HG02588 (cell line): ENCODE results near the gene C5.
"Not testable (repeated sequence)": the region's sequence is repeated elsewhere in the genome, so short reads cannot be mapped to it uniquely, and the experiment has no call there.

ENCODE experiments used
- ATAC-seq: cut with Tn5 transposase; IDR thresholded peaks from one replicate; pipeline ENCODE4 v1.9.1; 2021; ENCODE audit warnings: mild to moderate bottlenecking, moderate library complexity; ENCODE audit not compliant: unreplicated experiment

C5 gene

DNA sequence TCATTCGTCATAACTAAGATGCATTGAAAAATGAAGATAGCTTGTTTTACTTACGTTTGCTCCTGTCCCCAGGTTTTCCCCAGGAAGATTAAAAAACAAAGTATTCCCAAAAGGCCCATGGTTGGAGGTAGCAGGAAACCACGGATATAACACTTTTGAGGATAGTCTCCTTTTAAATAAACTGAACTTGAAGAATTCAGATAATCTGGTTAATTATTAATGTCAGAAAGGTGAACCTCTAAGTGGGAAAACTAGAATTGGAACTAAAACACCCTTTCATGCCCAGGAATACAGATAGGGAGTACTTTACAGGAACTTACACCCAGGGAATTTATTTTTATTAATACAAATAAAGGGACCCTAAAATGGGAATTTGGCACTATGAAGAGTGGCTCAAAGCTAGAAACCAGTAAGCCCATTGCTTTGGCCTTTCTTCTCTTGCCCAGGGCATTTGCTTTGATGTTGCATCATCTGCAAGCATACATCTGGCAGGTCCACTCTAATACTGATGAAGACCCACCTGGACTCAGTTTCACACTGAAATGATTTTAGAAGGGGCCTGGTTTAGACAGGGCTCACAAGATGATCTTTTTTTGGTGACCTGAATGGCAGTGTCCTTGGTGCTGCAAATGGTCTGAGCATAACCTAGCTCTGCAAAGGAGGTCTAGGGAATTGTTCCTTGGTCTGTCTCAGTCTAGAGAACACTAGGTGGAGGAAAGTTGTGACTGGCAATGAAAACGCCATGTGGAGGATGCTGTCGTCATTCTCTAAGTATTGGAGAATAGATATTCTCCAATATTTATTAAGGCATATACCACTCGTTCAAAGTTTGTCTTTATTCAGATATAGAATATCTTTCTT, at the start of gene C5:
TSS of gene C5 (minus strand) at position 148 of the 861 bp plus-strand sequence. CDS start at position 119, 29 bp downstream.
- no peak for ATAC-seq

DNA sequence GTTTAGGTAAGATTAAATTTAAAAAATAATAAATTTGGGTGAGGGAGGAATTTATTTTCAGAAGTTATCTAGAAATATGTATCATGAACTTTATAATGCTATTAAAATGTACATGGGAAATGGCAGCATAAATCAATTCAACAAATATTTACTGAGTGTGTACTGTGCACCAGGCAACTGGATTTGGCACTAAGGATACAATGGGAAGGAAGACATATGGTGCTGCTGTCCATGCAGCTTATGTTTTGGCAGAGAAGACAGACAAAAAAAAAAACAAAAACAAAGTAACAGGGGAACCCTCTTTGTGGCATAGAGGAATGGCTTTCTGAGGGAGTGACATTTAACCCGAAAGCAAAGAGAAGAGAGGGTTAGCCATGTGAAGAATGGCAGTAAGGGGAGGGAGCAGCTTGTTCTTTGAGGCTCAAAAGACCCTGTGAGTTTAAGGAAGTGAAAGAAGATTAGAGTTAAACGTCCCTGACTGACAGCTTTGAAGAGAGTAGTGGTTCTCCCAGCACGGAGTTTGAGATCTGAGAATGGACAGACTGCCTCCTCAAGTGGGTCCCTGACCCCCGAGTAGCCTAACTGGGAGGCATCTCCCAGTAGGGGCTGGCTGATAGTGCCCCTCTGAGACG, 48.6 kb upstream of the C5 start:
- no peak for ATAC-seq

DNA sequence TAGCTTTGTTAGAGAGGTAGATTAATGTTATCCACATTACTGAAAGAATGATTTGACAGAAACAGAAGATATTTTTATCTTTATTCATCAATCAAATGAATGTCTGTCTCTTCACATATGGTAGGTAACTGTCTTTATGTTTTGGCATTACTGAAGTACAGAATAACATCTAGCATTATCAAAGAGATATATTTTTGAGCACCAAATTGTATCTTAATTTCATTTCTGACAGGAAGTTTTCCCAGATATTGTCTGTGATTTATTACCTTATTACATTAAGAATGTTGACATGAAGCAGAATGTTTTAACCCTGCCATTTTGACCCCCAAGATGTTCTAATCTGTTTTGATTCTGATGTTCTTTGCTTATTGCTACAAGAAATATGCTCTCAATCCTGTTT, 45.0 kb upstream of the C5 start:
- no peak for ATAC-seq

DNA sequence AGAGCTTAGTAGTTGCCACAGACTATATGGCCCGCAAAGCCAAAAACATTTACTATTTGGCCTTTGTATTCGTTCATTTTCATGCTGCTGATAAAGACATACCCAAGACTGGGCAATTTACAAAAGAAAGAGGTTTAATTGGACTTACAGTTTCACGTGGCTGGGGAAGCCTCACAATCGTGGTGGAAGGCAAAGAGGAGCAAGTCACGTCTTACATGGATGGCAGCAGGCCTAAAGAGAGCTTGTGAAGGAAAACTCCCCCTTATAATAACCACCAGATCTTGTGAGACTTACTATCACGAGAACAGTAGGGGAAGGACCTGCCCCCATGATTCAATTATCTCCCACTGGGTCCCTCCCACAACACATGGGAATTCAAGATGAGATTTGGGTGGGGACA, 40.7 kb upstream of the C5 start:
- ATAC-seq: not testable (repeated sequence)

DNA sequence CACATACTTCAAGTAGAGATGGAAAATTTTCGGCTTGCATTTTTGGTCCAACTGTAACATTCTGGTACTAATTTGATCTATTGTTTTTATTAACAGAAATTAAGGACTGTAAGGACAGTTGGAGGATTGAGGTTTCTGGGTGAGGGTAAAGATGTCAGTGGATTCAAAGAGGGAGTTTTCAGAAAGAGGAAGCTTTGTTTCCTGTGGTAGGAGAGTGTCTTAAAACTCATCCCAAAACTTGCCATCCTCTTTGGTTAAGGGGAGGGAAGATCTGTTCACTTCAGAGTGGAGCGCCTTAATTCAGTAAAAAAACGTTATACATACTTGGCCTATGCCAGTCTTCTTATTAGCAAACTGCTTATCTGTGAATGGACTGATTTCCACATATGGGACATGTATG, 38.5 kb upstream of the C5 start:
- no peak for ATAC-seq

DNA sequence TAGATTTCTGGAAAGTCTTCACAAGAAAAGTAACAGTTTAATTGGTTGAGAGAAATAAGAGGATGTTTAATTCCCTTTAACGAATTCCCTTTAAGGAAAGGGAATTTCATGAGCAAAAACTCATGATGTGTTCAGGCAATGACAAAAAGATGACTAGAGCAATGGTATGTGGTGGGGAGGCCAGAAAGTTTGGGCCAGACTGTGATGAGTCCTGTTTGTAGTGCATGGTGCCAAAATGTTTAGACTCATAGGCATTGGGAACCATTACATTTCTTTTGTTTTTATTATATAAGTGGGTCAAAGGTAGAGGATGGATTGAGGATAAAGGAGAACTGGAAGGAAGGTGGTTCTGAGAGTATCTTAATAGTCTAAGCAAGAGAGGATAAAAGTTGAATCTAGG, 35.6 kb upstream of the C5 start:
- ATAC-seq: no peak

DNA sequence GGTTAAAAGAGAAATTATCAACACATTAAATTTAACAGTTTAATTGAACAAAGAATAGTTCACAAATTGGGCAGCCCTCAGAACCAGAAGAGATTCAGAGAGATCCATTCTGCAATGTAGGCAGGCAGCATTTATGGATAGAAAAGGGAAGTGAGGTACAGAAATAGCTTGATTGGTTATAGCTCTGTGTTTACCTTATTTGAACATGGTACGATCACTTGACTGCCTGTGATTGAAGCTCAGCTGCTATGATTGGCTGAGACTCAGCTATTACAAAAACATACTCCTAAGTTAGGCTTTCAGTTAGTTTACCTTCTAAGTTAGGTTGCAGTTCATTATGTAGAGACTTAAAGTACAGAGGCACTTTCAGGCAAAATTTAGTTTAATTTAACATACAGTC, 32.0 kb upstream of the C5 start:
- ATAC-seq: no peak

DNA sequence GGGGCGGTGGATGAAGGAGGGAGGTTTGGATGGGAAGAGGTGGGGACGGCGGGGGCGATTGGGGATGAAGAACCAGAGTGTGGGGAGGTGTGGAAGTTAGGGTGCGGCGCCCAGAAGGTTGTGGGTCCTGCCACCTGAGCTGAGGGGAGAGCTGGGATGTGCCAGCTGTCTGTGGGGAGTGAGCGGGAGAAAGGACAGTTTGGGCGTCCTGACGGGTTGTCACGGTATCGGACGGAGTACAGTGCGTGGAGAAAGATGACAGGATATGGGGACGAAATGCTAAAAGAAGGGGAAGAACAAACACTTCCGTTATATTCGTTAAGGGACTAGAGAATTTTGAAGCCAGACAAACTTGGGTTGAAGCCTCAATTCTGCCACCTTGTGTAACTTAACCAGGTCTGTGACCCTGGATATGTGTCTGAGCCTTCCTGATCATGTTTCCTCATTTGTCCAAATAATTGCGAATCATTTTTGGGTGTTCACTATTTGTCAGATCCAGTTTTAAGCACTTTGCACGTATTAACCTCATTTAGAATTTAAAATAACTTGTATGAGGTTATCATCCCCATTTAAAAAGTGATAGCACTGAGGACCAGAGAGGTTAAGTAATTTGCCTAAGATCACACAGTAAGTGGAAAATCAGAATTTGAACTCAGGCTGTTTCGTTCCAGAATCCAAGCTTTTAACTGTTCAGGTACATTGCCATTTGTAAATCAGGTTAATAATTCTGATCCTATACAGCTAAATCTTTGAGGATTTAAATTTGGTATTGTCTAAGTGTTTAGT, 25.4 kb upstream of the C5 start:
- ATAC-seq: peak; percentile 3

DNA sequence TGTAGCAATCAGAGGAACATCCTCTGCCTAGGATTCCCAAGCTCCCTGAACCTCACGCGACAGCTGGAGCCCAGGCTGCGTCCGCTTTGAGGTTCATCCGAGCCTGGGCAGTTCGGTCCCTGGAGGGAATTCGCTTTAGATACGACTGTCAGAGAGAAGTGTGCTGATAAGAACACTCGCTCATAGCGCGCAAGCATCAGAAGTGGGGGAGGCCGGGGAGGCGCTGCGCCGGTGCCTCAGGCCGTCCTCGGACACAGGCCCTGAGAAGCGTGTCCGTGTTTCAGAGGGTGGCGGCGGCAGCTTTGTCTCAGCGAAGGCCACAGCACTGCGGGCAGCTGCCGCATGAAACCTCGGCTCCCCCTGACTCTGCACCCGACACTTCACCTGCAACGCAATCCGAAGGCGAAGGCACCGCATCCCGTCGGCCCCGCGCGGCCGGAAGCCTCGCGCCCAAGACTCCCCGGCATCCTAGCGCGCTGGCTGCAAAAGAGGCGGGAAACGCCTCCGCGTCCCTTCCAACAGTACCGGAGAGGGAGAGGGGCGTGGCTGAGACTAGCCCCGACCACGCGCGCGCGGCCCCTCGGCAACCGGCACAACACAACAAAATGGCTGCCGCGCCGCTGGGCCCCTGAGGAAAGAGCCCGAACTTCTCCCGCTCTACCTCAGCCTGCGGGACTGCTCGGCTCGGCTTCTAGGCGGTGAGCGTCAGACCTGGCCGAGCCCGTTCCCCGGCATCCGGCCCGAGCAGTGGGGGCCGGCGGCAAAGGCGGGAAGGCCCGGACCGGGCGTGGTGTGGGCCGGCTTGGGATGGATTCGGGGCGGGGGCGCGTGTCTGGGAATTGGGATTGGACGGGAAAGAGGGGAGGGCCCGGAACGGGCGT, 24.5 kb upstream of the C5 start, which contains the start of gene CNTRL:
TSS of gene CNTRL (plus strand) at position 586 of the 881 bp plus-strand sequence. CDS start 13,372 bp downstream, outside the sequence.
- ATAC-seq: peak; percentile 68

DNA sequence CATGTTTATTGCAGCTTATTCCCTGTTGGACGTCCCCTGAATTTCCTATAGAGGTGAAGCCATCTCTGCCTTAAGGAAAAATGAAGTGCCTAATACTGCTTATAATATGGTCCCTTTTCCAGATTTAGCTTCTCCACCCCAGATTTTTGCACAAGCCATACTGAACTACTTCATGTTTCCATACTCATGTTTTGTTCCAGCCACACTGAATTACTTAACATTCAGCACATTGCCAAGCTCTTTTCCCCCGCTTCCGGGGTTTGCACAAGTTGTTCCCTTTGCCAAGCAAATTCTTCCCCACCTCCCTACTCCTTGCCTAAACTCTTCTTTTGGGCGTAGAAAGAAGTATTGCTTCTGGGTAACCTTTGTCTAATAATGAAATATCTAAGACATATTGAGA, 23.0 kb upstream of the C5 start:
- ATAC-seq: no peak

DNA sequence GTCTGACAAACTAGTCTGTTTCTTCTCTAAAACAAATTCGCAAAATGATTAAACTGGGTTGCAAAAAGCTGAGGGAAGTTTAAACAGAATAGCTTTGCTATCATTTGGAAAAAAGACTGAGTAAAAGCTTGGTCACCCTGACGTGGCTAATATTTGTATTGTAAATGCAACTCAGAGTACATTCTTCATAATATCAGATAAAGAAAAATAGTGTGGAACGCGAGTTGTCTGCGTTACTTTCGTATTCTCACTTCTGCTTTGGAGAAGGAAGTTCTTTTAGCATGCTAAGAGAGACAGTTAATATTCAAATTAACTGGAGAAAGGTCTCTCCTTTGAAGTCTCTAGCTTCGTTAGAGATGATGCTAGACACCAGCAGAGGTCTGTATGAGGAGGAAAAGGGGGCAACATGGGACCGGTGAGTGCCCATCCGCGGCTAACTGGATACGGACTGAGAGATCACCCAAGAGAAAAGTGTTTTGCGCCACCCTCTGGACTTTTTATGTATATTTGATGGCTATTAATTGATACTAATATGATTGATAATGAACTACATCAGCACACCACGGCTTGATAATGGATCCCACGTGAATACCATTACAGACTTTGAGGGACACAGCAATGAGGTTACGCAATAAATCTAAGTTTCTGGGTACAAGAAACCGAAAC, 21.8 kb upstream of the C5 start:
- ATAC-seq: no peak

DNA sequence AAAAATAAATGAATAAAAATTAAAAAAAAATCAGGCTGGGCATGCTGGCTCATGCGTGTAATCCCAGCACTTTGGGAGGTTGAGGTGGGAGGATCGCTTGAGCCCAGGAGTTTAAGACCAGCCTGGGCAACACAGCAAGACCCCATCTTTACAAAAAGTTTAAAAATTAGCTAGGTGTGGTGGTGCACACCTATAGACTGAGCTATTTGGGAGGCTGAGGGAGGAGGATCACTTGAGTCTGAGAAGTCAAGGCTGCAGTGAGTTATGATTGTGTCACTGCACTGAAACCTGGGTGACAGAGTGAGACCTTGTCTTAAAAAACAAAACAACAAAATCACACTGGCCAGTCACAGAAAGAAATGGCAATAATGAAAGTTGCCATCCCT, 21.3 kb upstream of the C5 start:
- ATAC-seq: no peak

DNA sequence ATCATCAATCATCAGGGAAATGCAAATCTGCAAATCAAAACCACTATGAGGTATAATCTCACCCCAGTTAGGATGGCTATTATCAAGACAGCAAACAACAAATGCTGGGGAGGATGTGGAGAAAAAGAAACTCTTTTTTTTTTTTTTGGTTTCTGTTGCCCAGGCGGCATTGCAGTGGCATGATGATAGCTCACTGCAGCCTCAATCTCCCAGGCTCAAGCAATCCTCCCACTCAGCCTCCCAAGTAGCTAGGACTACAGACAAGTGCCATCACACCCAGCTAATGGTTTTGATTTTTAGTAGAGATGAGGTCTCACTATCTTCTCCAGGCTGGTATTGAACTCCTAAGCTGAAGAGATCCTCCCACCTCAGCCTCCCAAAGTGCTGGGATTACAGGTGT, 19.3 kb upstream of the C5 start:
- no peak for ATAC-seq

DNA sequence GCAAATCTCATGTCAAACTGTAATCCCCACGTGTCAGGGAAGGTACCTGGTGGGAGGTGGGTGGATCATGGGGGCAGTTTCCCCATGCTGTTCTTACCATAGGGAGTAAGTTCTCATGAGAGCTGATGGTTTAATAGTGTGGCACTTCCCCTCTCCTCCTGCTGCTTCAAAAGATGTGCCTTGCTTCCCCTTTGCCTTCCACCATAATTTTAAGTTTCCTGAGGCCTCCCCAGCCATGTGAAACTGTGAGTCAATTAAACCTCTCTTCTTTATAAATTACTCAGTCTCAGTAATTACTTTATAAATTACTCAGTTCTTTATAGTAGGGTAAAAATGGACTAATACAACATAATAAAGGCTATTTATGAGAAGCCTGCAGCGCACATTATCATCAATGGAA, 17.6 kb upstream of the C5 start:
- no peak for ATAC-seq

DNA sequence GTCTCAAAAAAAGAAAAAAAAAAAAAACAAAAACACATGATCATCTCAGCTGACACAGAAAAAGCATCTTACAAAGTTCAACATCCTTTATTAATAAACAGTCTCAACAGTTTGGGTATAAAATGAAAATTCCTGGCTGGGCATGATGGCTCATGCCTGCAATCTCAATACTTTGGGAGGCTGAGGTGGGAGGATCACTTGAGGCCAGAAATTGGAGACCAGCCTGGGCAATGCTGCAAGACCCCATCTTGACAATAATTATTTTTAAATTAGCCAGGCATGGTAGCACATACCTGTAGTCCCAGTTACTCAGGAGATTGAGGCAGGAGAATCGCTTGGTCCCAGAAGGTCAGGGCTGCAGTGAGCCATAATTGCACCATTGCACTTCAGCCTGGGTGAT, 16.8 kb upstream of the C5 start:
- no peak for ATAC-seq

DNA sequence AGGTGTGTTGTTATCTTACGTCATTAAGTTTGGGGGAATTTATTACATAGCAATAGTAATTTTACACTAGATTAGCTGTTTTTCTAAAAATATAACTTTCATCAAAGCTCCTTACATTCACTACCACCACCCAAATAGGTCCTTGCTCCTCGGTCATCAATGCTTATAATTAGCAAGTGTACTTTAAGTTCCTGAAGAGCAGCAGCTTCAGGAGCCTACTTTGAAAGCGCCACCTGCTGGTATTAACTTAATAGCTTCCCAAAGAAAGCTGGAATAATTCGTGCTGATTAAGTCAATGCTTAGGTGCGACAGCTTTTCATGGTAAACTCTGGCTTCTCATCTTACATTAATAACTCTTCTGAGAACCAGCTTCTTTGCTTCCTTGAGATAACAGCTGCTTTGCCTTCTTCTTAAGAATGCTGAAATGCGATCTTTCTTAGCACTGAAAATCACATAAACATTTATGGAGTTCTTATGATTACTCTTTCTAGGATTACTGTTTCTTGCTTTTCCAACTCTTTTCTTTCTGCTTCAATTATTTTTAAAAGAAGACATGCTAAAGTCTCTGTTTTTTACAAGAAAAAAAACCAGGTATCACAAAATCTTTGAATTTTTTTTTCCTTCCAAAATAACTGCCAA, 10.0 kb upstream of the C5 start:
- ATAC-seq: no peak

DNA sequence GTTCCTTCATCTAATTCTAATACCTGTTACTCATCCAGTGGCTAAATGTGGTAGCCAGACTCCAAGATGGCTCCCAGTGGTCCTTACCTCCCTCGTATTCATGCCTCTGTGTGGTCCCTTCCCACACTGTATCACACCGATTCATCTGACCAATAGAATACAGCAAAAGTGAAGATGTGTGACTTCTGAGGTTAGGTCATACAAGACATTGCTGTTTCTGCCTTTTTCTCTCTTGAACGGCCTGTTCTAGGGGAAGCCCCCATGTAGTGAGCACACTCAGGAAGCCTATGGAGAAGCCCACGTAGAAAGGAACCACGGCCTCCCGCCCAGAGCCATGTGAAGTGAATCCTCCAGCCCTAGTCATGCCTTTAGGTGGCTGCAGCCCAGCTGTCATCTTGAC, 9.4 kb upstream of the C5 start:
- no peak for ATAC-seq

DNA sequence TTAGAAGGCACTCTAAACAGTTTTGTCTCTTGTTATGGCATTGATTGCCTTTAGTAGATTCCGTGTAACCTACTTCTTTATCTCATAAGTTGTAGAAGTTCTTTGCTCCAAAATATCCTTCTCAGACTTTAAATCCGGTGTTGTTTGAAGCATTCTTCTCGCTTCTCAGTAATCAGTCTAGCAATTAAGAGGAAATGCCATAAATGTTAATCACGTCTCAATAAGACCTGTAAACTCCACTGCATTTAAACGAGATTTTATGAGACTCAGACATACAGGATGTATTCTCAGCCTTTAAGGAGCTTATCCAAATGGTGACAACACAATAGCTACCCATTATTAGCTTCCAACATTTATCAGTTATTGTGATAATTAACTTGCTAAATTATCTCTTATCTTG, 7.7 kb upstream of the C5 start:
- ATAC-seq: no peak

DNA sequence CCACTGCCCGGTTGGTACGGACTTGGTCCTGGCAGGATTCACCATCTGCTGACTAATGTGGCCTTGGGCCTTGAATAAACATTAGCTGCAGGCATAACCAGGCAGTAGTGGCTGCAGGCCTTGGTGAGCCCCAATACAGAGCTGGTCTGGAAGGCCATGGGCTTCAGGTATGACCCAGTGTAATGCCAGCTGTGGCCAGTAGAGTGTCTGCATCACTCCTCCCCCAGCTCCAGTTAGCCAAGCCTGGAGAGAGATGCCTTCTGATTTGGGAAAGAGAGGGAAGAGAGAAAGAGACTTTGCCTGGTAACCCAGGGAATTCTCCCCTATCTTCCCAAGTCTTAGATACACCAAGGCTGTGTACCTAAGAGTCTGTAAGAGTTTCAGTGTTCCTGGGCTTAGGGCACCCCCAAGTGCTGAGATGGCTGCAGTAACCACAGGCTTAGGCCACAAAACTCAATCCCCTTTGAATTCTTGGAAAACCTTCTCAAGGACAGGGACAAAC, 5.6 kb upstream of the C5 start:
- ATAC-seq: no peak
